Psoas muscle (tissue), 8 donors: ENCODE results near the gene UTP11. TPM values are rescaled to one million over a fixed set of nuclear protein-coding genes. Genes with fewer than 3 reads are reported as not detected.
A peak's percentile ranks its signal among the peaks of the same experiment; 100 is the strongest.

Experiments used
- ATAC-seq, 4 donors: fragments of 200-7000 bp; cut with Tn5 transposase; one replicate each; pipeline ENCODE4 v1.9.1; 2020; ENCODE audit warnings: moderate library complexity in 3 of 4, mild to moderate bottlenecking in 2 of 4
- DNase-seq, 2 donors: peaks; one replicate each; pipeline ENCODE4 v3.0.0-alpha.2; 2020
- H3K27ac ChIP-seq: fragments of 200-600 bp; one replicate; pipeline ENCODE4 v1.8.0; 2022
- H3K27me3 ChIP-seq, 3 donors: fragments of 200-600 bp in 1 of 3; one replicate each; pipeline versions ENCODE4 v1.6.1 to v1.8.0; 2013 to 2022; ENCODE audit warnings: low read length in 2 of 3, mild to moderate bottlenecking in 2 of 3, moderate library complexity in 1 of 3; ENCODE audit not compliant: insufficient read depth in 3 of 3
- H3K36me3 ChIP-seq, 2 donors: fragments of 200-600 bp in 1 of 2; one replicate each; pipeline versions ENCODE4 v1.6.1 to v1.8.0; 2013 to 2022; ENCODE audit warnings: low read depth in 1 of 2, mild to moderate bottlenecking in 1 of 2, moderate library complexity in 1 of 2; ENCODE audit not compliant: insufficient read depth in 1 of 2
- H3K4me1 ChIP-seq: fragments of 200-600 bp; one replicate; pipeline ENCODE4 v1.8.0; 2022
- H3K4me3 ChIP-seq: fragments of 200-600 bp; one replicate; pipeline ENCODE4 v1.8.0; 2022; ENCODE audit warnings: mild to moderate bottlenecking
- H3K9me3 ChIP-seq: fragments of 200-600 bp; one replicate; pipeline ENCODE4 v1.8.0; 2022
- CTCF ChIP-seq: fragments of 200-600 bp; IDR thresholded peaks from one replicate; pipeline ENCODE4 v1.8.0; 2022; ENCODE audit warnings: antibody characterized with exemption
- WGBS, 3 donors: extraction: QIAGEN DNeasy Blood & Tissue Kit; methylation state at CpG; one replicate each; pipeline versions ENCODE4 v1.1.6 to v1.1.7; 2013; 5-methylcytosine and 5-hydroxymethylcytosine counted together
- intact Hi-C, 2 donors: fragments of 100-400 bp; cut with DNase I; formaldehyde crosslinking; loops; one replicate each; pipeline versions ENCODE4 v1.11.0 to v1.14.2; 2022
- polyA plus RNA-seq, 3 donors: library from polyadenylated mRNA; stranded (reverse); fragments of 200-250 nt; gene quantifications; one replicate each; pipeline ENCODE4 v1.2.3, GENCODE V29; 2013
- total RNA-seq, 4 donors: library from RNA; stranded (reverse); fragmentation: NEBNext Ultra II Directional in 2 of 4; extraction: Animal tissue kit (Norgen Biotek cat#: 25700) in 2 of 4; gene quantifications; one replicate each; pipeline versions ENCODE4 v1.2.1 to v1.2.4, GENCODE V29; 2021 to 2023
- donor health status: healthy with polysubstance abuse.
- donor health status: DM: no; HTN: no; CAD: no; lungs with moderate emphysema.
- donor health status: Bipolar disorder and iron deficiency.
- donor health status: healthy.
- donor health status: DM: yes; HTN: yes; CAD: no.
- donor health status: DM: no; HTN: no; CAD: no.
- donor health status: DM: no; HTN: no; CAD: no.
- donor health status: DM: yes; HTN: yes; CAD: no.

UTP11 gene
- total and polyA plus RNA-seq, 7 donors: 65.2 to 253 (median 155) TPM

GRCh38 chr1:38055398-38055797 is 42.9 kb downstream of the UTP11 start:
- no peak for TF ChIP-seq CTCF
- 87 to 94% (median 90%) methylated on average over 3 of the region's 3 CpGs for WGBS, 3 donors
- H3K4me1 ChIP-seq: no peaks in the 10 kb centered on the region
- intact Hi-C loops: no loop called here
- no peaks in the 10 kb centered on the region for H3K9me3 ChIP-seq
- DNase-seq: no peak
- no peak for ATAC-seq
- H3K27ac ChIP-seq: no peak overlapping the region
- H3K36me3 ChIP-seq: no peaks in the 10 kb centered on the region
- H3K27me3 ChIP-seq: no peaks in the 10 kb centered on the region
- no peak overlapping the region for H3K4me3 ChIP-seq

- no peak for TF ChIP-seq CTCF
These were observed 43.4 kb downstream of the UTP11 start for GRCh38 chr1:38055965-38056364.

GRCh38 chr1:38059635-38060250 is 47.2 kb downstream of the UTP11 start:
- intact Hi-C loops: no loop called here
- TF ChIP-seq CTCF: no peak
- ATAC-seq (peak in 3 of 4 donors; percentile 36 to 52 (median 42)), DNase-seq (no peak)
- WGBS, 3 donors: 36 to 44% (median 40%) methylated on average over 6 of the region's 6 CpGs
- Histone ChIP-seq H3K27ac (no peak overlapping the region), H3K4me3 (no peak overlapping the region), H3K36me3 (no peaks in the 10 kb centered on the region), H3K4me1 (no peaks in the 10 kb centered on the region), H3K9me3 (no peaks in the 10 kb centered on the region), H3K27me3 (no peaks in the 10 kb centered on the region)

More at GRCh38 chr1:38055965-38056364, 43.4 kb downstream of the UTP11 start:
- no peak overlapping the region for H3K27ac ChIP-seq
- no peaks in the 10 kb centered on the region for H3K9me3 ChIP-seq
- 72 to 81% (median 75%) methylated on average over 4 of the region's 4 CpGs for whole genome bisulfite sequencing, 3 donors
- no peak overlapping the region for H3K4me3 ChIP-seq
- ATAC-seq (no peak), DNase-seq (no peak)
- H3K36me3 ChIP-seq: no peaks in the 10 kb centered on the region
- intact Hi-C loops: no loop called here
- no peaks in the 10 kb centered on the region for H3K4me1 ChIP-seq
- no peaks in the 10 kb centered on the region for H3K27me3 ChIP-seq

GRCh38 chr1:38060498-38060897 is 48.0 kb downstream of the UTP11 start:
- no peaks in the 10 kb centered on the region for H3K27me3 ChIP-seq
- H3K4me3 ChIP-seq: no peak overlapping the region
- H3K9me3 ChIP-seq: no peaks in the 10 kb centered on the region
- DNase-seq (no peak), ATAC-seq (no peak)
- no peaks in the 10 kb centered on the region for H3K36me3 ChIP-seq
- no peaks in the 10 kb centered on the region for H3K4me1 ChIP-seq
- no peak for TF ChIP-seq CTCF
- WGBS, 3 donors: 64 to 83% (median 70%) methylated on average over 2 of the region's 2 CpGs
- intact Hi-C loops: no loop called here
- no peak overlapping the region for H3K27ac ChIP-seq

GRCh38 chr1:38061290-38061689 is 48.8 kb downstream of the UTP11 start:
- WGBS, 3 donors: 95 to 100% (median 100%) methylated on average over 1 of the region's 1 CpG
- H3K27me3 ChIP-seq: peaks cover 0 to 3% (median 0%) of the 10 kb centered on the region in 3 donors

More at GRCh38 chr1:38061290-38061689, 48.8 kb downstream of the UTP11 start:
- TF ChIP-seq CTCF: no peak
- H3K36me3 ChIP-seq: no peaks in the 10 kb centered on the region
- intact Hi-C loops: no loop called here
- ATAC-seq: no peak
- H3K9me3 ChIP-seq: no peaks in the 10 kb centered on the region
- no peaks in the 10 kb centered on the region for H3K4me1 ChIP-seq
- DNase-seq: no peak
- no peak overlapping the region for H3K4me3 ChIP-seq
- no peak overlapping the region for H3K27ac ChIP-seq
